RPMI8226 (cell line): ENCODE measurements around the gene TXLNA.
"Not testable (repeated sequence)": the region's sequence is repeated elsewhere in the genome, so short reads cannot be mapped to it uniquely, and the experiment has no call there.

Experiments used
- DNase-seq: peaks from one replicate; pipeline ENCODE4 v3.0.0-alpha.2; 2015

Gene TXLNA

DNA sequence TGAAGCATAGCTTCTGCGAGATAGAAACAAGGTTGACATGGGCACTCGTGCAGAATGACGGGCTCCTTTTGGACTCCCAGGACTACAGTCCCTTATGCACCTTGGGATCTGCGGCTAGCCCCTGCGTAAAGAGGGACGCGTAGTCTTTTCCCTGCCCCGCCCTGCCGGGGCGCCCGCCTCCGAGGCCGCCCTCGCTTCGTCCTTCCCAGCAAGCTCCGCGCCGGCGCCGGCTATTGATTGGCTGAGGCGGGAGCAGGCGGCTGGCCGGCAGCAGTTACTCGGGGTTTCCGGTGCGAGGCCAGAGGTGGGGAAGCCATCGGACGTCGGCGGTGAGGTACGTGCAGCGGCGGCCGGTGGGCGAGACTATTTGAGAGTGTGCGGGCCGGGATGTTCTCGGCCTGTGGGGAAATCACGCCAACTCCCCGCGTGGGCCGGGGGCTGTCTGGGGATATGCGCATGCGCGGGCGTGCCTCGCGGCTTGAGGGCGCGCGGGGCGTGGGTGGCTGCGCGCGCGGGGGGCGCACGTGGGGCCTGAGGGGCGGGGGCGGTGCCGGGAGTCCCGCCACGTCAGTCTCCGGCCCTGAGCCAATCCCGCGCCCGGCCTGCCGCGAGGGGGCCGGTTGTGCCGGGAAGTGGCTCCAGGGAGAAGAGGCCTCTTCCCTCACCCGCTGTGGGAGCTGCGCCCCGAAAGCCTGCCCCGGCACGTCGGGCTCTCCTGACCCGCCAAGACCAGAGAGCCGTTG lies at the start of gene TXLNA:
TSS of gene TXLNA (plus strand) at position 233 of the 743 bp plus-strand sequence. CDS start 671 bp downstream, outside the sequence.
- DNase-seq: peak; percentile 95

DNA sequence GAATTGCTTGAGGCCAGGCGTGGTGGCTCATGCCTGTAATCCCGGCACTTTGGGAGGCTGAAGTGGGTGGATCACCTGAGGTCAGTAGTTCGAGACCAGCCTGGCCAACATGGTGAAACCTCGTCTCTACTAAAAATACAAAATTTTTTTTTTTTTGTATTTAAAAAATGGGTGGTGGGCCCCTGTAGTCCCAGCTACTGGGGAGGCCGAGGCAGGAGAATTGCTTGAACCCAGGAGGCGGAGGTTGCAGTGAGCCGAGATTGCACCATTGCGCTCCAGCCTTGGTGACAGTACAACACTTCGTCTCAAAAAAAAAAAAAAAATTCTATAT lies 45.6 kb upstream of the TXLNA start:
- not testable (repeated sequence) for DNase-seq

GRCh38 chr1:32137111-32137510 lies 42.4 kb upstream of the TXLNA start:
- no peak for DNase-seq

- no peak for DNase-seq
Measured at GRCh38 chr1:32138965-32139364, 40.5 kb upstream of the TXLNA start.

- DNase-seq: no peak
Measured at GRCh38 chr1:32142446-32143301, 36.8 kb upstream of the TXLNA start.

DNA sequence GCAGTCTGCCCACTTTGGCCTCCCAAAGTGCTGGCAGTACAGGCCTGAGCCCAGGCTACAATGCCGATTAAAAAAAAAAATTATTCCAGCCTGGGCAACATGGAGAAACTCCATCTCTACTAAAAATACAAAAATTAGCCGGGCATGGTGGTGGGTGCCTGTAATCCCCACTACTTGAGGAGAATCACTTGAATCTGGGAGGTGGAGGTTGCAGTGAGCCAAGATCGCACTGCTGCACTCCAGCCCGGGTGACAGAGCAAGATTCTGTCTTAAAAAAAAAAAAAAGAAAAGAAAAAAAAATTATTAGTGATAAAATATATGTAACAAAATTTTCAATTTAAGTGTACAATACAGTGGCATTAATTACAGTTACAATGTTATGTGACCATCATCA lies 36.2 kb upstream of the TXLNA start:
- DNase-seq: not testable (repeated sequence)

GRCh38 chr1:32144033-32144432 lies 35.4 kb upstream of the TXLNA start:
- no peak for DNase-seq

DNA sequence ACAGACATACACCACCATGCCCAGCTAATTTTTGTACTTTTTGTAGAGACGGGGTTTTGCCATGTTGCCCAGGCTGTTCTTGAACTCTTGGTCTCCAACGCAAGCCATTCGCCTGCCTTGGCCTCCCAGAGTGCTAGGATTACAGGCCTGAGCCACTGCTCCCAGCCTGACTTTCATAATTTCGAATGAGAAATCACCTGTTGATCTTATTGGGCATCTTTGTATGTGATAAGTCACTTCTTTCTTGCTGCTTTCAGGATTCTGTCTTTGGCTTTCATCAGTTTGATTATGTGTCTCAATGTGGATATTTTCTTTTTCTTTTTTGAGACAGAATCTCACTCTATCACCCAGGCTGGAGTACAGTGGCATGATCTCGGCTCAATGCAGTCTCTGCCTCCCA lies 31.7 kb upstream of the TXLNA start:
- not testable (repeated sequence) for DNase-seq

DNA sequence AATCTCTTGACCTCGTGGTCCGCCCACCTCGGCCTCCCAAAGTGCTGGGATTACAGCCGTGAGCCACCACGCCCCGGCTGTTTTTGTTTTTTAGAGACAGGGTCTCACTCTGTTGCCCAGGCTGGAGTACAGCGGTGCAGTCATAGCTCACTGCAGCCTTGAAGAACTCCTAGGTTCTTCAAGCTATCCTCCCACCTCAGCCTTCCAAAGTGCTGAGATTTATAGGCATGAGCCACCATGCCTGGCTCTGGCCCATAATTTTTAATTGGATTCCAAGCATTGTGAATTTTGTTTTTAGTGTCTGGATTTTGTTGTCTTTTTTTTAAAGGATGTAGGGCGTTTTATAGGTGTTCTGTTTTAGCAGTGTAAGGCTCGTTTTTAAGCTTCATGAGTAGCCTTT lies 28.6 kb upstream of the TXLNA start:
- DNase-seq: no peak

GRCh38 chr1:32151319-32151787 lies 28.1 kb upstream of the TXLNA start:
- DNase-seq: no peak

DNA sequence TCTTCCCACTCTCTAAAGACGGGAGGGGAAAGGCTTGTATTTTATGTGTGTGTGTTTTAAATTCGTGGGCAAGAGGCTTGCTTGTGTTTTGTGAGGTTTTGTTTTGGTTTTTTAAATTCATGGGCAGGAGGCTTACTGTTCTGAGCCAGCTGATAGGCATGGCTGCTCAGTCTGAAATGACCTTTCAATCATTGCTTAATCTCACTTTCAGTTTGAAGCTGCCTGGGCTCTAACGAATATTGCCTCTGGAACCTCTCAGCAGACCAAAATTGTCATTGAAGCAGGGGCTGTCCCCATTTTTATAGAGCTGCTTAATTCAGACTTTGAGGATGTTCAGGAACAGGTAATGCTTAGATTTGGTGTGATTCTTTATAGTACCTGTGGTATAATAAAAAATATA lies 20.3 kb upstream of the TXLNA start:
- no peak for DNase-seq

- DNase-seq: no peak
Measured at GRCh38 chr1:32163405-32163804, 16.1 kb upstream of the TXLNA start.

DNA sequence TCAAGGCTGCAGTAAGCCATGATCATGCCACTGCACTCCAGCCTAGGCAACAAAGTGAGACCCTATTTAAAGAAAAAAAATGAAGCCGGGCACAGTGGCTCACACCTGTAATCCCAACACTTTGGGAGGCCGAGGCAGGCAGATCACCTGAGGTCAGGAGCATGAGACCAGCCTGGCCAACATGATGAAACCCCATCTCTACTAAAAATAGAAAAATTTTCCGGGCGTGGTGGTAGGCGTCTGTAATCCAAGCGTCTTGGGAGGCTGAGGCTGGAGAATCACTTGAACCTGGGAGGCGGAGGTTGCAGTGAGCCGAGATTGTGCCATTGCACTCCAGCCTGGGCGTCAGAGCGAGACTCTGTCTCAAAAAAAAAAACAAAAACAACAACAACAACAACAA lies 13.8 kb upstream of the TXLNA start:
- DNase-seq: not testable (repeated sequence)

DNA sequence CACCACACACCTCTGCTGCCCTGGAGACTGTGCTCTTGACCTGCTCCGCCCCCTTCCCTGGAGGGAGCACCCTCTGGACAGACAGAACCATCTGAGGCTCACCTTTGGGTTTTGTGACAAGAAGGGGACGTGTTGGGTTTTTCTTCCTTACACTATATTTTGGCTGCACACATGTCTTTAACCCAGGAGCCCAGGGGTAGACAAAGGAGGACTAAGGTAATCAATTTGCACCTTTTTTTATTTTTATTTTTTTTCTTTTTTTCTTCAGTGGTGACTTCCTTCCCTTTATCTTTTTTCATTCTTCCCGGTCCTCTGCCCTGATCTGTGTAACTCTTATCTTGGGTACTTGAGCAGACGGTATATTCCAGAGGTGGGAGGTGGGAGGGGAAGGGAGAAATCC lies 8.5 kb upstream of the TXLNA start:
- no peak for DNase-seq

DNA sequence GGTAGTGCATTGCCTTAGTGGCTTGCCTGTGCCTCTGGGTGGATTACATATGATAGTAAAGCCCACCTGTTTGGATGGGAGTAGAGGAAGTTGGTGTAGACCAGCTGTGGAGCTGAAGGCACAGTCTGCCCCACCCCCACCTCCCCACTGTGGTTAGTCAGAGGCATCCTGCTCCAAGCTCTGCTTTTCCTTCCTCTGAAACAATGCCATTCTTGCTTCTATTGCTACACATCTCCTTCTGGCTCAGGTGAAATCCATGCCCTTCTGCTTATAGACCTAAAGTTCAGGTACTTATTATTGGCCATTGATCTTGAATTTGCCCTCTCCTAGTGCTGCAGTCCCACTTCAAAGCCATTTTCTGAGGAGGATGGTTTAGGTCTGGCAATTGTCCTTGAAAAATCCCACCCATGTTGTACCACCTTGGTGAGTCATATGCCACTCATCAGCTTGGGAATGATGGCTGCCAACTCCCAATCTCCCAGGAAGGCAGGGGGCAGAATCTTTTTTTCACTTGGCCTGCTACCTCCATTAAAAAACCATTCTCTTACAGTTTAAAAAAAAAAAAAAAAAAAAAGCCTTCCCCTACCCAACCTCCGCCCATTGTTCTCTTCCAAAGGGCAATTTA lies 6.7 kb upstream of the TXLNA start:
- DNase-seq: no peak

DNA sequence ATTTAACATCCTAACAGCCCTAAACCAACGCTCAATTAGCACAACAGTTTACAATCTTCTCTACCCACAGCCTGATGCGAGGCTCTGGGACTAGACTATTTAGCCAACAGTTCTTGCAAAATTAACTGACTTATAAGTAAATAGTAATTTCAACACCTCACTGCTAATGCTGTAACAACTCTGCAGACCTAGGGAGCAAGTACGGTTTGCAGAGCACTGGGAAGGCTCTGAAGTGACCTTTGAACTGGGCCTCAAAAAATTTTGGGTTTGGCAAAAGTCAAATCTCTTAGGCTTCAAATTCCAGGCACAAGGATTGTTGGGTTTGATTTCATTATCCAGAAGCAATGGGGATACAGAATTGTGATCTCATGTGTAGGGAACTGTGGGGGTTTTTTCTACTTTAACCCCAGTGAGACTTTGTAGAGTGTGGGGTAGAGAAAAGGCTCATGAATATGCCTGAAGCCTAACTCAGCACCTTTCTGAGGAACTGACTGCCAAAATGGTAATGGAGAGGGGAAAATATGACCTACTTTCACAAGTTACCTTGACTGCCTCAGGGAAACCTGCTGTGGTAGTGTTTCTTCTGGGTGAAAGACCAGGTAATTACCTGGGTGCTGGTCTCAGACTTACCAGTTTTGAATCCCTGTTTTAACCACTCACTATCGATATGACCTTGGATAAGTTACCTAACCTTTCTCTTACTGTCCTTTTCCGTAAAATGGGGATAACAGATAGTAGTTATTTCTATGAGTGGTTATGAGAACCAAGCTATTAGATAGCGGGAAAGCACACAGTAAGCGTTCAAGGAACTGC lies 889 bp upstream of the TXLNA start:
- peak; percentile 66 for DNase-seq

DNA sequence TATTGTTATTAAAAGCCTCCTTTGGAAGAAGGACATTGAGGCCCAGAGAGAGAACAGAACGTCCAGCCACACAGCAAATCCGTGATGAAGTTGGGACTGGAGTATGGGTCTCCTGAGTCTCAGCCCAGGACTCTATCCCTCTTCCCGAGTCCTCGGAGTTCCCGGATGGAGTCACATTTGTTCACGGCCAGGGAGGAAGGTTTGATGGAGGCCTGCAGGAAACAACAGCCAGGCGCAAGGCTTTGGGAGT lies 357 bp upstream of the TXLNA start:
- no peak for DNase-seq

- DNase-seq: peak; percentile 54
Measured at GRCh38 chr1:32180186-32181060, 948 bp downstream of the TXLNA start.

- DNase-seq: no peak
Measured at GRCh38 chr1:32181065-32181464, 1.6 kb downstream of the TXLNA start.

DNA sequence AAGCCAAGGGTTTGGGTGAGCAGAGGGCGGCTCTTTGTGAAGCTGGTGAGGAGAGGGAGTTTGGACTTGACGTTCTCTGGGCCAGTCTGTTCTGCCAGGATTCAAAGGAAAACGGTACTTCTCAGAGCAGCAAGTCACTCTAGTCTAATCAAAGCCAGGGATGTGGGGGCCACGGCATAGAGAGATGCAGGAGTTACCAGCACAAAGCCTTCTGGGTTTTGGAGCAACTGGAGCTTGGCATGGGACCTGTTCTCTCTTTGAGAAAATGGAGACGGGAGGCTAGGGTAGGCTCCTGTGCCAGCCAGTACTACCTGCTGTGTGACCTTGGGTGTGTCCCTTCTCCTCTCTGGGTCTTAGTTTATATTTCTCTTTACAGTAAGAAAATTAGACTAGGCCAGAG lies 2.1 kb downstream of the TXLNA start:
- DNase-seq: no peak

DNA sequence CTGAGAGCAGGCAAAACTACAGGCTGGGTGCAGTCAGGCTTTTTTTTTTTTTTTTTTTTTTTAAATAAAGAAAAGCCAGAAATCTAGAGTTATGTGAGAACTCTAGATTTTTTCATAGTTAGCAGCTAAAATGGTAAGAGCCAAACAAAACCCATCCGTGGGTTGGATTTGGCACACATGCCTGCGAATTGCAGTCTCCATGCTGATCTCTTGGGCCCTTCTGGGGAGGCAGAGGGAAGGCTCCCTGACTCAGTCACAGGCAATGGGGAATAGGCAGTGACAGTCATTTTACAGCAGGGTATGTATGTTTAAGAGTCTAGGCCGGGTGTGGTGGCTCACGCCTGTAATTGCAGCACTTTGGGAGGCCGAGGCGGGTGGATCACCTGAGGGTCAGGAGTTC lies 2.6 kb downstream of the TXLNA start:
- DNase-seq: no peak

- DNase-seq: no peak
Measured at GRCh38 chr1:32184650-32185049, 5.2 kb downstream of the TXLNA start.
